ENCODE data around the gene EXOC3L4. TPM values are rescaled to one million over a fixed set of nuclear protein-coding genes. Genes with fewer than 3 reads are reported as not detected.

EXOC3L4 gene
- polyA plus RNA-seq, 1 donor (not counting 4 experiments of a cell fraction or from before 2014, with no cell fraction given), result not detected

DNA sequence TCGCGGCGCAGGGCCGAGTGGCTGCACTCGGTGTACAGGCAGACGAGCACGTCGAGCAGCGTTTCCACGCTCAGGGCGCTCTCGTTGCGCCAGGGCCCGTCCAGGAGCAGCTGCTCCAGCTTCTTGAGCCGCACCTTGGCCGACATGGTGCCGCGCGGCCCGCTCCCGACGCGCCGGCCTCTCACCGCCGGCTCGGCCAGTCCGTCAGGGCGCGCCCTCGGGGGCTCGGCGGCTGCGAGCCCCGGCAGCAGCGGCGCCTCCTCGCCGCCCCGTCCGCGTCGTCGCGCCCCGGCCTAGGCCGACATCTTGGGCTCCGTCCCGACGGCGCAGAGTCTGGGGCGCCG is 37.5 kb upstream of the EXOC3L4 start:
- Histone ChIP-seq H3K4me3 (ENCODE audit: control insufficient read depth in 2 of 3, extremely low read depth in 1 of 3, insufficient read depth in 2 of 3, low read depth in 1 of 3, low read length in 3 of 3) (peak overlapping the region; percentile 80 to 92 (median 84)), H4K20me1 (ENCODE audit: control insufficient read depth, extremely low read depth, insufficient read depth, low read length) (peaks cover 5% of the 10 kb centered on the region), H3K9me1 (ENCODE audit: control insufficient read depth, extremely low read depth, insufficient read depth, low read length) (peaks cover 3% of the 10 kb centered on the region), H3K9ac (ENCODE audit: control insufficient read depth, extremely low read depth, insufficient read depth, low read length) (peak overlapping the region; percentile 83), H3K27me3 (ENCODE audit: control insufficient read depth, extremely low read depth, insufficient read depth, low read length) (no peaks in the 10 kb centered on the region), H2AFZ (ENCODE audit: control insufficient read depth, low read length) (peak overlapping the region; percentile 51), H3K4me2 (ENCODE audit: control insufficient read depth, extremely low read depth, insufficient read depth, low read depth, low read length) (no peak overlapping the region), H3K4me1 (ENCODE audit: control insufficient read depth, extremely low read depth, insufficient read depth, low read length) (peaks cover 15% of the 10 kb centered on the region), H3K36me3 (ENCODE audit: control insufficient read depth in 2 of 2, extremely low read depth in 1 of 2, insufficient read depth in 2 of 2, low read length in 2 of 2) (peaks cover 1 to 13% of the 10 kb centered on the region in 2 experiments), H3K27ac (ENCODE audit: control insufficient read depth, insufficient read depth, low read length) (peak overlapping the region; percentile 60), H3K9me3 (ENCODE audit: control insufficient read depth, low read depth, low read length) (no peaks in the 10 kb centered on the region), H3K79me2 (ENCODE audit: control insufficient read depth, insufficient read depth, low read length) (peaks cover 50% of the 10 kb centered on the region)
- no peak for DNase-seq (ENCODE audit: low read depth, low spot score)
- FAIRE-seq, result no peak
- no peak for TF ChIP-seq CTCF (optimal IDR thresholded peaks at IDR 0.05 in 1 of 3, IDR thresholded peaks at IDR 0.05 in 1 of 3, conservative IDR thresholded peaks at IDR 0.05 in 1 of 3; ENCODE audit: extremely low read depth in 1 of 3, insufficient read depth in 2 of 3, low read length in 3 of 3)
- no peak for TF ChIP-seq EZH2 (IDR thresholded peaks at IDR 0.05; ENCODE audit: low read length)
- dilution Hi-C loops (cut with MboI; ENCODE audit: extremely low pct_ligation_motif_present, low sequenced_read_pairs), result no loop called here

- Histone ChIP-seq H3K9ac (ENCODE audit: control insufficient read depth, extremely low read depth, insufficient read depth, low read length) (peak within 1 kb of the TSS; percentile 89), H3K27me3 (ENCODE audit: control insufficient read depth, extremely low read depth, insufficient read depth, low read length) (no peaks in the 10 kb centered on the region), H3K27ac (ENCODE audit: control insufficient read depth, insufficient read depth, low read length) (peak within 1 kb of the TSS; percentile 74), H3K9me3 (ENCODE audit: control insufficient read depth, low read depth, low read length) (no peaks in the 10 kb centered on the region), H4K20me1 (ENCODE audit: control insufficient read depth, extremely low read depth, insufficient read depth, low read length) (peaks cover under 1% of the 10 kb centered on the region), H3K9me1 (ENCODE audit: control insufficient read depth, extremely low read depth, insufficient read depth, low read length) (peaks cover 3% of the 10 kb centered on the region), H3K36me3 (ENCODE audit: control insufficient read depth in 2 of 2, extremely low read depth in 1 of 2, insufficient read depth in 2 of 2, low read length in 2 of 2) (peaks cover 1 to 11% of the 10 kb centered on the region in 2 experiments), H3K4me3 (ENCODE audit: control insufficient read depth in 2 of 3, extremely low read depth in 1 of 3, insufficient read depth in 2 of 3, low read depth in 1 of 3, low read length in 3 of 3) (peak within 1 kb of the TSS; percentile 84 to 96 (median 88)), H3K79me2 (ENCODE audit: control insufficient read depth, insufficient read depth, low read length) (peaks cover 44% of the 10 kb centered on the region), H2AFZ (ENCODE audit: control insufficient read depth, low read length) (peak within 1 kb of the TSS; percentile 91), H3K4me1 (ENCODE audit: control insufficient read depth, extremely low read depth, insufficient read depth, low read length) (peaks cover 15% of the 10 kb centered on the region), H3K4me2 (ENCODE audit: control insufficient read depth, extremely low read depth, insufficient read depth, low read depth, low read length) (peak within 1 kb of the TSS; percentile 97)
- FAIRE-seq (no peak), DNase-seq (ENCODE audit: low read depth, low spot score) (no peak)
- TF ChIP-seq CTCF (optimal IDR thresholded peaks at IDR 0.05 in 1 of 3, IDR thresholded peaks at IDR 0.05 in 1 of 3, conservative IDR thresholded peaks at IDR 0.05 in 1 of 3; ENCODE audit: extremely low read depth in 1 of 3, insufficient read depth in 2 of 3, low read length in 3 of 3) (no peak), EZH2 (IDR thresholded peaks at IDR 0.05; ENCODE audit: low read length) (no peak)
- dilution Hi-C loops (cut with MboI; ENCODE audit: extremely low pct_ligation_motif_present, low sequenced_read_pairs), result no loop called here
Observed at GRCh38 chr14:103057372-103058163, 37.0 kb upstream of the EXOC3L4 start, which contains the start of gene CDC42BPB. Gene CDC42BPB, minus strand, starts transcription at chr14:103057549. Its CDS starts 376 bp downstream, at chr14:103057173.
